Stimulated activated naive CD4-positive, alpha-beta T cell (primary cell): ENCODE measurements around the gene ADAMTSL2.

Source experiments
- DNase-seq, 6 experiments: peaks; one replicate each; lab custom pipeline; 2025; lab: John Stamatoyannopoulos, UW

The ADAMTSL2 gene

DNA sequence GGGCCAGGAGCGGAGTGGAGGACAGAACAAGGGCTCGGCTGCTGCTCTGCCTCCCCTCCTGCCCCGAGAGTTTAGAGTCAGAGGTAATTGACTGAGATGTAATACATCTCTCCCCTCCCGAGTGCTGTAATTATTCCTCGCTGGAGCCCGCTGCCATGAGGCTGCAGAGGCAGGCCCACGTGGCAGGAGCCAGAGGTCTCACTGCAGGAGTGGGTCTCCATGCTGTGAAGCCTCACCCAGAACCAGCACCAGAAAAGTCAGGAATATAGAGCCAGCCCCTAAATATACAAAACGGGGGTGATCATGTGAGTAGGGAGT lies 72.2 kb downstream of the ADAMTSL2 start:
- DNase-seq, result no peak

DNA sequence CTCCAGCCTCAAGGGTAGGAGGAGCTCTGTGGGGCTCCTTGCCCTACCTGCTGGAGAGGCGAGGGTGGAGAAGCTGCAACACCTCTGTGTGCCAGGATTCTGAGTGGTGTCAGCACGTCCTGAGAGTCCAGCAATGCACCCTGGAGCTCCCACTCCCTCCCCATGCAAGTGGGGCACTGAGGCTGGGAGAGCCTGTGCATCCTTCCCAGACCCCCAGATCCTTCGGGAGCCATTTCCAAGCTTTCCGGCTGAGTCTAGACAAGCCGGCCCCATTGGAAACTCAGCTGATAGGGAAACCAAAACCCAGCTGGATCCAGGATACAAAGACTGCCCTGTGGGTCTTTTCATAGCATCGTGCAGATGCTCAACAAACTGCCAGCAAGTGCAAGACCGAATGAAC lies 72.9 kb downstream of the ADAMTSL2 start:
- DNase-seq, result no peak

DNA sequence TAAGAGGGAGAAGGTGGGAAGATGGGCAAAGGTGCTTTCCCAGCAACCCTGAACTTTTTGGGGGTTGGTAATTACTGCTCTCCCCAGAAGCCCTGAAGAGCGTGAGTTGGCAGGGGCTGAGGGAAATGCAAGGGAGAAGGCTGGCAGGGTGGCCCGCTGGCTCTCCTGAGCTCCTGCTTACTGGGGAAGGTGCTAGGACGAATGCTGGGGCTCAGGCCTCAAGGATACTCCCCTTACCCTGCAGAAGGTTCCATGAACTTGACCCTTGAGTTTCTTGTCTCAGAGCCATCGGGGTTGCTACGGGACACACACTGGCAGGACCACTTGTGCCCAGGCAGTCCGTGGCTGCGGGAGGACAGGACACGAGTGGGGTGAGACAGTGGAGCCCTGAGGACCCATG lies 73.5 kb downstream of the ADAMTSL2 start:
- no peak for DNase-seq

- no peak for DNase-seq
Observed at GRCh38 chr9:133608382-133608781, 73.9 kb downstream of the ADAMTSL2 start.

- DNase-seq, result no peak
Observed at GRCh38 chr9:133608889-133609288, 74.4 kb downstream of the ADAMTSL2 start.

DNA sequence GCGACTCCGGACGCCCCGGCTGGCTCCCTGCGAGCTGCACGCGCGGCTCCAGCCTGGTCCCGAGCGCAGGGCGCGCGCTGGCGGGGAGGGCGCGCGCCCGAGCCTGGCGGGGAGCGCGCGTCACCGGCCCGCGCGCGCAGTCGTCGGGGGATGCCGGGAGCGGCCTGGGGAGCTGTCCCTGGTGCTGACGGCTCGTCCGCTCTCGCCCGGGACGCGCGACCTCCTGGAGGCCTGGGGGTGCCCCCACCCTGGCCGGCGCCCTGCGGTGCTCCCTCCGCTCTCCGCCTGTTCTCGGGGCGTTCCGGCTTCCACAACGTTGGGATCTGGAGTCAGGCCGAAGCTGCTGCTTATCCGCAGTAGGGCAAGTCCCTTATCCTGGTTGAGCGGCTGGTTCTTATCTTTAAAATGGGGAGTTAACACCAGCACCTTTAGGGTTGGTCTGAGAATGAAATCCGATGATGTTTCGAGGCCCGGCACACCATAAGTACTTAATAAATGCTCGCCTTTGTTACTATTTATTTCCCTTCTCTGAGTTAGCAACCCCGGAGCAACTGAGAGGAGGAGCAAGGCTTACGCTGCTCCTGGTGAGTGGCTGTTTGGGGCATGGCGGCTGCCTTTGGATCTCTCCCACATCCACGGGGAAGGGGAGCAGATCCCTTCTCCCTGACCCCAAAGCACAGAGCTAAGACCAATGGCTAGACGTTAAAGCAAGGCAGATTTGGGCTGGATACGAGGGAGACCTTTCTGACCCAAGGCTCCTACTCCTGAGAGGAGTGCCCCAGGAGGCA lies 75.0 kb downstream of the ADAMTSL2 start, which contains the start of gene FAM163B:
Gene FAM163B (minus strand): TSS at position 79 of the 788 bp plus-strand sequence. CDS start 29,166 bp downstream, outside the sequence.
- DNase-seq, result peak; percentile 14 to 72 (median 33)

DNA sequence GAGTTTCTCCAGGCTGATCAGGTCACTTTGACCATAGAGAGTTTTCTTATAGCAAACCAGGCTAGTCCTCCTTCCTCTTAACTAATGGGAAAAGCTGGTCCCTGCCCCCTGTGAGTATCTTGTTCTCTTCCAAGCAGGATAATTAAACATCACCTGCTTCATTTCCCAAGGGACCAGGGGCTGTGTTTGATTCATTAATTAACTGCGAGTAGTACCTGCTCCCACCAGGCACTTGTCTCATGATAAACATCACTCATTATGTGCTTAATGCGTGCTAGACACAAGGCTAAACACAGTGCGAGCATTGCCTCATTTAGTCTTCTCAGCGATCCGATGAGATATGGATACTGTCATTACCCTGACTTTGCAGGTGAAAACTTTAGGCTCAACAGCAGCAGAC lies 76.3 kb downstream of the ADAMTSL2 start:
- DNase-seq, result no peak

DNA sequence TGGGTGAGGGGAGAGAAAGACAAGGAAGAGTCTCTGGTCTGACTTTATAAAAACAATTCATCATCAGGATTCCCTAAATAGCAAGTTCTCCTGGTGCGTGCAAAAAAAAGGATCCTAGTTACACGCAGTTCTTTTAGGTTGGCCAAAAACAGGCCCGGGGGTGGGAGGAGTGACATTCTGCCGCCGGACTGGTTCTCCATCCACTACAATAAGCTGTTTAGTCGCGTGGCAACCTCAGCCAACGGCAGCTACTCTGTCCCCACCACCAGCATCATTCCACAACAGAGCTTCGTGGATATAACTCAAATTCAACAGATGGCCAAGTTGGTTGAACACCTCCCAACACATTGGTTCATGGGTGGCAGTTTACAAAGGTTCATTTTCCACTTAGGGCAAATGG lies 77.5 kb downstream of the ADAMTSL2 start:
- DNase-seq, result no peak

GRCh38 chr9:133612816-133613215 lies 78.3 kb downstream of the ADAMTSL2 start:
- no peak for DNase-seq

- DNase-seq, result no peak
Observed at GRCh38 chr9:133613432-133613831, 78.9 kb downstream of the ADAMTSL2 start.

DNA sequence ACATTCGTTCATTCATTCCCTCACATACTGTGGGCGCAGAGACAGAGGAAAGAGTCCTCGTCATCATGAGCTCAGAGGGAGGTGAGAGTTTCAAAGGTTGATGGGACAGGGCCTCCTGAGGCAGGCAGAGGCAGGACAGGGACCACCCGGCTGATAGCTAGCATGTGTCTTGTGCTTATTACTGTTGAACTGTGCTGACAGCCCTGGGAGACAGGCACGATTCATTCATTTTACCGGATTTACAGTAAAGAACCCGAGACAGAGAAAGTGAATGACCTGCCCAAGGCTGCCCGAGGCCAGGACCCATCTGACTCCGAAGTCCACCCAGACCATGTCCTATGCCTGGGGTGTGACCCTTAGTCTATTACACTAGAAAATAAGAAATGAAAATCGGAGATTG lies 79.6 kb downstream of the ADAMTSL2 start:
- DNase-seq, result no peak

- no peak for DNase-seq
Observed at GRCh38 chr9:133614678-133615077, 80.2 kb downstream of the ADAMTSL2 start.

- DNase-seq, result no peak
Observed at GRCh38 chr9:133615186-133615585, 80.7 kb downstream of the ADAMTSL2 start.

GRCh38 chr9:133615606-133616188 lies 81.2 kb downstream of the ADAMTSL2 start:
- no peak for DNase-seq

- DNase-seq, result no peak
Observed at GRCh38 chr9:133616643-133617405, 82.3 kb downstream of the ADAMTSL2 start.

DNA sequence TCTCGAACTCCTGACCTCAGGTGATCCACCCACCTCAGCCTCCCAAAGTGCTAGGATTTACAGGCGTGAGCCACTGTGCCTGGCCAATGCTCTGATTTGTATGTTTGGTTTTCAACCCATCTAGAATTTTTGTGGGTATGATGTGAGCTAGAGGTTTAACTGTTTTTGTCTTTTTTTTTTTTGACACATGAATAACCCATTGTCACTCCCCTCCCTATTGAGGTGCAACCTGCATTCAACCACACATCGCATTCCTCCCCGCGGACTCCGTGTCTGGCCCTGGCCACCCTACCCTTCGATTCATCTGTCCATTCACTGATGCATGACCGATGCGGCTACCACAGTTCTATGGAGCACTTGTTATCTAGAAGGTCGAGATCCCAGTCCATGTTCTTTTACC lies 84.2 kb downstream of the ADAMTSL2 start:
- DNase-seq, result no peak

DNA sequence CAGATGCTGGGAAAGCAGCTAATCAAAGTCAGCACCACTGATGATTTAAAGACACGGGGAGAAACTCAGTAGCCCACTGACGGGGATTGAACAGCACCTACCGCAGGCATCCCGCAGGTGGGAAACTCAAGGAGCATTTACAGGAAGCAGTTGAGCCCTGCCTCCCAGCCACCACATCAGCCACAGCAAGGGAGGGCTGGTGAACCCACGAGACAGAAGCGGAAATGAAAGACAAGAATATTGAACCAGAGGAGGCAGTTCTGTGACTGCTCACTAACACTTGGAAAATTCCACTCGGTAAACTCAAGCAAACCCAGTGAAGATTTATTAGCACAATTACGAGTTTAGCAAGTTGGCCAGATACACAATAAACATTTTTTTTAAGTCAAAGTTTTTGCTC lies 85.3 kb downstream of the ADAMTSL2 start:
- DNase-seq, result peak; percentile 36 to 70 (median 48)

DNA sequence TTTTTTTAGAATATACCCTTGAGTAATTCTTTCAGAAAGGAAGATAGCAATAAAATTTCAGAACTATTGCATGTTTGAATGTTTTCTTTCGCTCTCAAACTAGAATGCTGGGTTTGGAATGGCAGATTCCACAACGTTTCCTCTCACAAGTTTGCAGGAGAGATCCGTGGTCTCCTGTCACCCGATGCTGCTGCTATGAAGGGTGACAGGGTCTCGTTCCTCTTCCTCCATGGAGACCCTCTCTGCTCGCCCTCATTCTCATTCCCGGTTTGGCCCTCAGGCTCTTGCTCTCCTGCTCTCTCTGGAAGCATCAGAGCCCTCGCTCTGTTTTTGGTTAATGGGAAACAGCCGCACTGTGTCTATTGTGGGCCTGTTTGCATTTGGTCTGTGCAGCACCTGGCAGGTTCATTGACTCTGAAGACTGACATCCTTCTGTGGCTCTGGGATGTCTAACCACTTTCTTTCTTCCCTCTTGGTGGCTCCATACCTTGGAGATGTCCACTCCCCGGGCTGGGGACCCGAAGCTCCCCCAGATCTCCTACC lies 87.3 kb downstream of the ADAMTSL2 start:
- DNase-seq, result no peak

DNA sequence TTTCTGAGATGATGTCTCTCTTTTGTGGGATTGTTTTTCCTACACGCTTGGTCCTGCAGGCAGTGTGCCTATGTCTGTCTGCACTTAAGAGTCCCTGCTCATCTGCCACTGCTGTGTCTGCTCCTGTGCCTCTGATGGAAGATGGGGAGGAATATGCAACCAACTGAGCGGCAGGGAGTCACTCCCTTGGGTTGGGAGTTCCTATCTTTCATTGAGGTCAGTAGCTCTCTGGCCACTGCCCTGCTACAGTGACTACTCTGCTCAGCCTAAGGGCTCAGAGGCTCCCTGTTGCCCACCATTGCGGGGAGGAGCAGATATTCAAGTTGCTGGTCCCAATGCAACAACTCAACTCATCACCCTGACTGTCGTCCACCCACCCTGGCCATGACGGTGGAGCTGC lies 88.1 kb downstream of the ADAMTSL2 start:
- DNase-seq, result no peak
